Mesothelial cell of epicardium (in vitro differentiated cells): ENCODE measurements around the gene UBFD1. TPM values are rescaled to one million over a fixed set of nuclear protein-coding genes. Genes with fewer than 3 reads are reported as not detected.

ENCODE experiments used
- DNase-seq, 2 experiments: peaks; one replicate each; pipeline ENCODE4 v3.0.0; 2021; ENCODE audit warnings: low spot score in 2 of 2; ENCODE audit not compliant: unreplicated experiment in 2 of 2
- H3K27ac Mint-ChIP-seq: 2 replicates; pipeline ENCODE4 v1.8.0; 2021; ENCODE audit warnings: mixed read lengths
- H3K27me3 Mint-ChIP-seq: 2 replicates; pipeline ENCODE4 v1.8.0; 2021; ENCODE audit warnings: low read depth, mixed read lengths
- H3K36me3 Mint-ChIP-seq: 2 replicates; pipeline ENCODE4 v1.8.0; 2021; ENCODE audit warnings: mixed read lengths
- H3K4me1 Mint-ChIP-seq: 2 replicates; pipeline ENCODE4 v1.8.0; 2021; ENCODE audit warnings: mixed read lengths
- H3K4me3 Mint-ChIP-seq: 2 replicates; pipeline ENCODE4 v1.8.0; 2021; ENCODE audit warnings: mild to moderate bottlenecking, moderate library complexity, mixed read lengths
- H3K9me3 Mint-ChIP-seq: 2 replicates; pipeline ENCODE4 v1.8.0; 2021; ENCODE audit warnings: mixed read lengths
- total RNA-seq: library from RNA; stranded (reverse); gene quantifications from 3 replicates; pipeline ENCODE4 v1.2.1, GENCODE V29; 2021
- TF ChIP-seq, protein P1 (sequence below): fragments of 200-600 bp; sonication (generic); IDR thresholded peaks from one replicate; pipeline ENCODE4 v1.5.0; 2021; ENCODE audit warnings: antibody characterized with exemption; ENCODE audit not compliant: unreplicated experiment

The UBFD1 gene
- total RNA-seq, 1 donor from 2014 or later: 114 TPM

DNA sequence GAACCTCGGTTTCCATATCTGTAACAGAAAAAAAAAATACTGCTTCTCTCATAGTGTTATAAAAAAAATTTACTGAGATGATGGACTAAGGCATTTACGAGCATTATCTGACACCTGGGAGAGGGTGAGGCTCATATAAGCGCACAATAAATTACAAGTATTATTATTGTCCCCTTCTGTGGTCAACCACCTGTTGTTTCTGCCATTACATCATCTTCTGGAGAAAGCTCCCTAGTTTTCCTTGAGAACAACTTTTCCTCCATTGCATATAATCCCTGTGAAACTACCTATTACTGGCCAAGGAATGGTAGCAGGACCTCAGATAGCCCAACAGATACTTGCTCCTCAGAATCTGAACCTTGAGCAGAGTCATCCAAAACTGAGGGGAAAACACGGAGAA lies 35.6 kb upstream of the UBFD1 start:
- H3K27me3 Mint-ChIP-seq: no peaks in the 10 kb centered on the region
- TF ChIP-seq, protein P1, sequence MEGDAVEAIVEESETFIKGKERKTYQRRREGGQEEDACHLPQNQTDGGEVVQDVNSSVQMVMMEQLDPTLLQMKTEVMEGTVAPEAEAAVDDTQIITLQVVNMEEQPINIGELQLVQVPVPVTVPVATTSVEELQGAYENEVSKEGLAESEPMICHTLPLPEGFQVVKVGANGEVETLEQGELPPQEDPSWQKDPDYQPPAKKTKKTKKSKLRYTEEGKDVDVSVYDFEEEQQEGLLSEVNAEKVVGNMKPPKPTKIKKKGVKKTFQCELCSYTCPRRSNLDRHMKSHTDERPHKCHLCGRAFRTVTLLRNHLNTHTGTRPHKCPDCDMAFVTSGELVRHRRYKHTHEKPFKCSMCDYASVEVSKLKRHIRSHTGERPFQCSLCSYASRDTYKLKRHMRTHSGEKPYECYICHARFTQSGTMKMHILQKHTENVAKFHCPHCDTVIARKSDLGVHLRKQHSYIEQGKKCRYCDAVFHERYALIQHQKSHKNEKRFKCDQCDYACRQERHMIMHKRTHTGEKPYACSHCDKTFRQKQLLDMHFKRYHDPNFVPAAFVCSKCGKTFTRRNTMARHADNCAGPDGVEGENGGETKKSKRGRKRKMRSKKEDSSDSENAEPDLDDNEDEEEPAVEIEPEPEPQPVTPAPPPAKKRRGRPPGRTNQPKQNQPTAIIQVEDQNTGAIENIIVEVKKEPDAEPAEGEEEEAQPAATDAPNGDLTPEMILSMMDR: no peak
- no peak overlapping the region for H3K27ac Mint-ChIP-seq

DNA sequence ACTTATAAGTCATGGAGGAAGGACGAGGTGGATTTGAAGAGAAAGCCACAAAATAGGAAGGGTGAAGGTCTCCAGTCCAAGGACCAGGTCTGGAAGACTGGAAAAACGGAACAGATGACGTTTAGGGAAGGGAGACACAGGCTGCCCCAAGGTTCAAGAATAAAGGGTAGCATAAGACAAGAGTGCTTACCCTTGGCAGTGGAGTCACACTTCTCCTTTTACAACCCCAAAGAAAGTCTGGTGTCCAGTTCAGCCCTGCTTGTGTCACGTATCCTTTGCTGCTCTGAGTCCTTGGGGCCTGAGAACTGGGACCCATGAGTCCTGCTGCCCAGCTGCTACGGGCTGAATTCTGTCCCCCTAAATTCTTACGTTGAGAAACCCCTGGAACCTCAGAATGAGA lies 34.2 kb upstream of the UBFD1 start:
- Mint-ChIP-seq H3K27ac (no peak overlapping the region), H3K4me3 (no peak overlapping the region), H3K27me3 (no peaks in the 10 kb centered on the region), H3K9me3 (no peaks in the 10 kb centered on the region), H3K4me1 (no peaks in the 10 kb centered on the region), H3K36me3 (peaks cover 45% of the 10 kb centered on the region)
- TF ChIP-seq, protein P1: no peak
- DNase-seq: no peak

More for the DNA sequence above, 35.6 kb upstream of the UBFD1 start:
- Mint-ChIP-seq H3K36me3 (peaks cover 44% of the 10 kb centered on the region), H3K9me3 (no peaks in the 10 kb centered on the region), H3K4me1 (no peaks in the 10 kb centered on the region), H3K4me3 (no peak overlapping the region)
- DNase-seq: no peak

DNA sequence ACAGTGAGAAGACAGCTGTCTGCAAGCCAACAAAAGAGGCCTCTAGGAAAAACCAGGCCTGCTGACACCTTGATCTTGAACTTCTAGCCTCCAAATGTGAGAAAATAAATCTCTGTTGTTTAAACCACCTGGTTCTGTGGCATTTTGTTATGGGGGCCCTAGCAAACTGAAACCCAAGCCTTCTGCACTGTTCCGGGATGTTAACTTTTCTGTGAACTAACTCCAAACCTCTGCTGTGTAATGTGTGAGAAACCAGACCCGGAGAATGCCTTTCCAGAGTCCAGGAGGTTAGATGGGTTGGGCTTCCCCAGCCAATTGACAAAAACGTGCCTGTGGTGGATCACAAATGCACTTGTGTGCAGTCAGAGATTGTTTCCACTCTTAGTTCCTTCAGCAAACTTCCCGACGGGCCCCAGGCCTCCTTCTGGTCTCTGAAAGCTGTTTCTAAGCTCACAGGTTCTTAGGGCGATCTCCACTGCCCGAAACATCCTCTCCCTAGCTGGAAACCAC lies 33.6 kb upstream of the UBFD1 start:
- TF ChIP-seq, protein P1: no peak
- no peak for DNase-seq
- peaks cover 45% of the 10 kb centered on the region for H3K36me3 Mint-ChIP-seq
- no peak overlapping the region for H3K4me3 Mint-ChIP-seq
- no peaks in the 10 kb centered on the region for H3K4me1 Mint-ChIP-seq
- H3K27ac Mint-ChIP-seq: no peak overlapping the region
- H3K9me3 Mint-ChIP-seq: no peaks in the 10 kb centered on the region
- H3K27me3 Mint-ChIP-seq: no peaks in the 10 kb centered on the region

DNA sequence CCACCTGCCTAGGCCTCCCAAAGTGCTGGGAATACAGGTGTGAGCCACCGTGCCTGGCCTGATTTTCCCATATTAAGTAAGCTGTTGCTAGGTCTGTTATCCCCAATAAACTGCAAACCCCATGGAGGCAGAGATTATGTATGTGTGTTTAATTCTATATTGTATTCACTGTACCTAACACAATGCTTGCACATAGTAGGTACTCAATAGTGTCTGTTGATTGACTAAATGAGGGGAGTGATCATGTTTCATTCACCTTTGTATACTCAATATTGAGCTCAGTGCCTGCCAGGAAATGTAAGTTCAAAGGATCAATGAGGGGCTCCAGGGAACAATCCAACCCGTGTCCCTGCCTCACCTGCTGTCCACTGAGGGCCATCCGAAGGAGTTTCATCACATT lies 32.6 kb upstream of the UBFD1 start:
- H3K4me3 Mint-ChIP-seq: no peak overlapping the region
- H3K4me1 Mint-ChIP-seq: no peaks in the 10 kb centered on the region
- H3K27me3 Mint-ChIP-seq: no peaks in the 10 kb centered on the region
- no peaks in the 10 kb centered on the region for H3K9me3 Mint-ChIP-seq
- TF ChIP-seq, protein P1: no peak
- DNase-seq: no peak
- no peak overlapping the region for H3K27ac Mint-ChIP-seq
- peaks cover 39% of the 10 kb centered on the region for H3K36me3 Mint-ChIP-seq

DNA sequence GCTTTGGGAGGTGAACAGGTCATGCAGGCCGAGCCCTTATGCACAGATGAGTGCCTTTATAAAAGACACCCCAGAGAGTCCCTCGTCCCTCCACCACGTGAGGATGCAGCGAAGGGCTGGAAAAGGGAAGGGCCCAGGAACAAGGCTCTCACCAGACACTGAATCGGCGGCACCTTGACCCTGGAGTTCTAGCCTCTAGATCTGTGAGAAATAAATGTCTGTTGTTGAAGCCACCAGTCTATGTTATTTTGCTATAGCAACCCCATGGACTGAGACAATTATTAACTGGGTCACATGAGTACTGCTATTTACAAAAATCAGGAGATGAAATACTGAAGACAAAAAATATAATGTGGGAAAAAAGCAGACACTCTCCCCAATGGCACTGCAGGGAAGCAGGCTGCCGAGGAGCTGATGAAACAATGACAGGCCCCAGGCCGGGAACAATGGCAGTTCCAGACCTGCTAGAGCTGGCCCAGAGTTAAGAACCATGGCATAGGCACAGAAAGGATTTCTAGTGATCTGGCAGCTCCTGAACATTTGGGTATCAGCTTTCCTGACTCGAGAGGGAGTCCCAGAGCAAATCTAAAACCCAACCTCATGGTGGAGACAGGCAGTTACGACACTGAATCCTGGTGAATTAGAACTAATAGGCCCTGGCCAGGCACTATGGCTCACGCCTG lies 29.4 kb upstream of the UBFD1 start:
- Mint-ChIP-seq H3K27ac (no peak overlapping the region), H3K9me3 (no peaks in the 10 kb centered on the region), H3K4me3 (no peak overlapping the region), H3K4me1 (no peaks in the 10 kb centered on the region), H3K27me3 (no peaks in the 10 kb centered on the region), H3K36me3 (peaks cover 29% of the 10 kb centered on the region)
- TF ChIP-seq, protein P1: no peak
- no peak for DNase-seq
